ENCODE data around the gene PHKB. TPM values are rescaled to one million over a fixed set of nuclear protein-coding genes. Genes with fewer than 3 reads are reported as not detected.

Gene PHKB
- polyA plus RNA-seq, 3 donors, result 49.8 to 53.1 (median 50.8) TPM

DNA sequence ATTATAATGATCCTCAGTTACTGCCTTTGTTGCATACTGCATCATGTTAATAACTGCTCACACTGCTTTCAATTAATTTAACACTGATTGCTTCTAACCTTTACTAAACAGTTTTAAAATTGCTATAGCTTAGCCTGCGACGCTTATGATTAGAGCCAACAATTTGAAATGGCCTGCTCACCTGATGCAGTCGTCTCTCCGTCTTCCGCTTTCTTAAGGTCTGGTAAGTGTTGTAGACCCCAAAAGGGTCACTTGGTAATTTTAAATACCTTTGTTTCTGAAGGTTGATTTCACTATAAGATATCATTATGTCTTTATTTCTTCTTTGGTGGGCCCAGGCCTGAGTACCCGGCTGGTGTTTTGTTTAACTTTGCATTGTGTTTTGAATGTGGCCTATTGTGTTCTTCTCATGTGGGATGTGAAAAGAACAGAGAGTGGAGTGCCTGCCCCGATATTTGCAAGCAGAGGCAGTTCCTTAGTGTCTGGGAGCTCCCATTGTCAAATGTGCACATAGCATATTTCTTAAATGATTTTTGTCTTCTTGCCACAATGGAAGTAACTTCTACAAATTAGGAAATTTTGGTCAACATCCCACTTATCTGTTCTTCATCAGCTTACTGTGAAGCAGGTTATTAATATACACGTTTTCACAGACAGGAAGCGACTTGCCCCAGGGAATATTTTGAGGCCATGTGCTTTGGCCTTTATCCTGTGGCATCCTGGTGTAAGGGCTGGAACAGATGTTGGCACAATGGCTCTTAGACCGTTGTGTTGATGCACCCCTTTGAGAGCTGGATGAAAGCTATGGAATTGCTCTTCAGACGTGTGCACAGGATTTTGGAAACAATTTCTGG, 2.9 kb downstream of the PHKB start:
- peaks cover 18 to 30% of the 10 kb centered on the region in 2 donors for H3K4me1 ChIP-seq (ENCODE audit: control insufficient read depth in 1 of 2, insufficient read depth in 2 of 2, low read length in 2 of 2)
- Mint-ChIP-seq H3K9me3 (no peaks in the 10 kb centered on the region), H3K4me1 (peaks cover 44% of the 10 kb centered on the region), H3K27me3 (ENCODE audit: low read depth in 3 of 3) (no peaks in the 10 kb centered on the region), H3K4me3 (no peak overlapping the region), H3K27ac (peak overlapping the region in 3 of 7 donors; percentile 7 to 53 (median 42)), H3K36me3 (peaks cover 15 to 22% of the 10 kb centered on the region in 2 donors)
- H3K9me3 ChIP-seq (replicated peaks in 1 of 2; ENCODE audit: control insufficient read depth in 1 of 2, insufficient read depth in 1 of 2, low read length in 2 of 2), result no peaks in the 10 kb centered on the region
- 92% methylated on average over 7 of the region's 11 CpGs for WGBS (ENCODE audit: insufficient coverage)
- no peak overlapping the region for H3K4me3 ChIP-seq (replicated peaks in 1 of 3; ENCODE audit: low read depth in 2 of 3, low read length in 3 of 3)
- DNase-seq, result no peak
- TF ChIP-seq, protein P1, sequence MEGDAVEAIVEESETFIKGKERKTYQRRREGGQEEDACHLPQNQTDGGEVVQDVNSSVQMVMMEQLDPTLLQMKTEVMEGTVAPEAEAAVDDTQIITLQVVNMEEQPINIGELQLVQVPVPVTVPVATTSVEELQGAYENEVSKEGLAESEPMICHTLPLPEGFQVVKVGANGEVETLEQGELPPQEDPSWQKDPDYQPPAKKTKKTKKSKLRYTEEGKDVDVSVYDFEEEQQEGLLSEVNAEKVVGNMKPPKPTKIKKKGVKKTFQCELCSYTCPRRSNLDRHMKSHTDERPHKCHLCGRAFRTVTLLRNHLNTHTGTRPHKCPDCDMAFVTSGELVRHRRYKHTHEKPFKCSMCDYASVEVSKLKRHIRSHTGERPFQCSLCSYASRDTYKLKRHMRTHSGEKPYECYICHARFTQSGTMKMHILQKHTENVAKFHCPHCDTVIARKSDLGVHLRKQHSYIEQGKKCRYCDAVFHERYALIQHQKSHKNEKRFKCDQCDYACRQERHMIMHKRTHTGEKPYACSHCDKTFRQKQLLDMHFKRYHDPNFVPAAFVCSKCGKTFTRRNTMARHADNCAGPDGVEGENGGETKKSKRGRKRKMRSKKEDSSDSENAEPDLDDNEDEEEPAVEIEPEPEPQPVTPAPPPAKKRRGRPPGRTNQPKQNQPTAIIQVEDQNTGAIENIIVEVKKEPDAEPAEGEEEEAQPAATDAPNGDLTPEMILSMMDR (IDR thresholded peaks at IDR 0.05), result no peak
- H2AFZ ChIP-seq (ENCODE audit: insufficient read depth, low read depth, low read length, poor library complexity, severe bottlenecking), result no peak overlapping the region
- intact Hi-C loops (cut with micrococcal nuclease), result loop anchor here (5.0 to 10.0 kb wide), 3 partner anchors 322 to 637 kb away; partner anchors contain the start of genes DNAJA2 (in 1 of the 2) and NETO2 (in 1 of the 2)
- no peak overlapping the region for H3K4me2 ChIP-seq (replicated peaks; ENCODE audit: extremely low read depth, low read length, poor library complexity, severe bottlenecking)
- peaks cover 47% of the 10 kb centered on the region for H4K20me1 ChIP-seq (ENCODE audit: insufficient read depth, low read length)
- H3K79me2 ChIP-seq (ENCODE audit: insufficient read depth, low read length), result peaks cover 95% of the 10 kb centered on the region
- peaks cover 10 to 48% of the 10 kb centered on the region in 2 donors for H3K36me3 ChIP-seq (replicated peaks in 1 of 2; ENCODE audit: control insufficient read depth in 1 of 2, insufficient read depth in 2 of 2, low read length in 2 of 2)
- H3K9ac ChIP-seq (ENCODE audit: insufficient read depth, low read length, poor library complexity, severe bottlenecking), result no peak overlapping the region
- H3K27ac ChIP-seq (ENCODE audit: low read depth in 1 of 2, low read length in 2 of 2), result peak overlapping the region in 1 of 2 donors; percentile 17
- H3K27me3 ChIP-seq (ENCODE audit: control insufficient read depth in 2 of 2, insufficient read depth in 2 of 2, low read length in 2 of 2), result no peaks in the 10 kb centered on the region

DNA sequence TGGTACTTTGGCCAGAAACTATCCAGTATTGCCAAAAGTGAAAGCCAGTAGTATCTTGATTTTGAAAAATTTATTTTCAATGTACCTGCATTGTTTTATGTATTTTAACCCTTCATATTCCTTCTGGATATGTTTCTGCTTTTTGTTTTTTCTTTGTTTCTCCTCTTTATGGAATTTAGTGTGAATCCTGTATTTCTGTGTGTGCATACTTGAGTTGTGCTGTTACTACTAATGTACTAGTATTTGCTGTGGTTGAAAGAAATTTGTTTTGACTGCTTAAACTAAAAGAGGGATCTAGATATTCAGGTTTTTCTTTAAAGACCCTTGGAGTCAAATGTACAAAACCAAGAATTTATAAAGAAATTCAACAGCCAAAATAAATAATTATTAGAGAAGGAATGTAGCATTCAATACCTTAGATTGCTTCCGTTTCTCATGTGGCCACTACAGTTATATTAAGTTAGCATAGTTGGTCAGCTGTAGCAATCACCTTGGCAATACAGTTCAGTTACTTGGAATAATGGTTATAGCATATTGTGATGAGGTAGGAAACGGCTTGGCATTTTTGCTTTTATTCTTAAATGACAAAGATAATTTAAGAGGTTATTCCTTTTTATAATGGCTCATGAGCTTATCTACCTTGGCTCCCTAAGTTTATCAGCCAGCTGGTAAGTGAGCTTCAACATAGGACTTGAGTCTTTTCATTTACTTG, 4.9 kb downstream of the PHKB start:
- intact Hi-C loops (cut with micrococcal nuclease), result loop anchor here in 1 of 2 donors (10.0 kb wide), 1 partner anchor 491 kb away; the partner anchor contains the start of gene DNAJA2
- peaks cover 52% of the 10 kb centered on the region for H4K20me1 ChIP-seq (ENCODE audit: insufficient read depth, low read length)
- TF ChIP-seq, protein P1 (IDR thresholded peaks at IDR 0.05), result no peak
- no peak overlapping the region for H3K4me3 ChIP-seq (replicated peaks in 1 of 3; ENCODE audit: low read depth in 2 of 3, low read length in 3 of 3)
- H3K27me3 ChIP-seq (ENCODE audit: control insufficient read depth in 2 of 2, insufficient read depth in 2 of 2, low read length in 2 of 2), result no peaks in the 10 kb centered on the region
- no peak overlapping the region for H2AFZ ChIP-seq (ENCODE audit: insufficient read depth, low read depth, low read length, poor library complexity, severe bottlenecking)
- Mint-ChIP-seq H3K36me3 (peaks cover 25% of the 10 kb centered on the region in 2 donors), H3K27me3 (ENCODE audit: low read depth in 3 of 3) (peaks cover 0 to under 1% (median 0%) of the 10 kb centered on the region in 3 donors), H3K9me3 (peaks cover 0 to 3% (median 0%) of the 10 kb centered on the region in 7 donors), H3K27ac (peak overlapping the region in 2 of 7 donors; percentile 2 to 3), H3K4me1 (peaks cover 28% of the 10 kb centered on the region), H3K4me3 (no peak overlapping the region)
- H3K79me2 ChIP-seq (ENCODE audit: insufficient read depth, low read length), result peaks cover 99% of the 10 kb centered on the region
- no peaks in the 10 kb centered on the region for H3K9me3 ChIP-seq (replicated peaks in 1 of 2; ENCODE audit: control insufficient read depth in 1 of 2, insufficient read depth in 1 of 2, low read length in 2 of 2)
- no peak overlapping the region for H3K27ac ChIP-seq (ENCODE audit: low read depth in 1 of 2, low read length in 2 of 2)
- H3K9ac ChIP-seq (ENCODE audit: insufficient read depth, low read length, poor library complexity, severe bottlenecking), result no peak overlapping the region
- no CpG with 5 or more reads among the region's 2 CpGs for WGBS (ENCODE audit: insufficient coverage)
- no peak overlapping the region for H3K4me2 ChIP-seq (replicated peaks; ENCODE audit: extremely low read depth, low read length, poor library complexity, severe bottlenecking)
- H3K36me3 ChIP-seq (replicated peaks in 1 of 2; ENCODE audit: control insufficient read depth in 1 of 2, insufficient read depth in 2 of 2, low read length in 2 of 2), result peaks cover 16 to 57% of the 10 kb centered on the region in 2 donors
- DNase-seq, result no peak
- H3K4me1 ChIP-seq (ENCODE audit: control insufficient read depth in 1 of 2, insufficient read depth in 2 of 2, low read length in 2 of 2), result peaks cover 10 to 14% of the 10 kb centered on the region in 2 donors

All from CD14-positive monocyte (primary cell).